Measurements from ENCODE around the gene ARHGDIA.

The ARHGDIA gene

GRCh38 chr17:81823820-81824550 is 47.2 kb downstream of the ARHGDIA start:
- TF ChIP-seq CTCF (conservative IDR thresholded peaks at IDR 0.05; ENCODE audit: low read depth, low read length), result no peak
- no peak for DNase-seq (ENCODE audit: low read depth)
- no peak overlapping the region for H3K4me3 ChIP-seq (ENCODE audit: low read length)

- no peak for TF ChIP-seq CTCF (conservative IDR thresholded peaks at IDR 0.05; ENCODE audit: low read depth, low read length)
- no peak for DNase-seq (ENCODE audit: low read depth)
- H3K4me3 ChIP-seq (ENCODE audit: low read length), result no peak overlapping the region
Observed at GRCh38 chr17:81822996-81823819, 47.9 kb downstream of the ARHGDIA start.

GRCh38 chr17:81822312-81822637 is 48.9 kb downstream of the ARHGDIA start:
- DNase-seq (ENCODE audit: low read depth), result no peak
- H3K4me3 ChIP-seq (ENCODE audit: low read length), result no peak overlapping the region
- TF ChIP-seq CTCF (conservative IDR thresholded peaks at IDR 0.05; ENCODE audit: low read depth, low read length), result no peak

- no peak for DNase-seq (ENCODE audit: low read depth)
- TF ChIP-seq CTCF (conservative IDR thresholded peaks at IDR 0.05; ENCODE audit: low read depth, low read length), result peak; percentile 69
- no peak overlapping the region for H3K4me3 ChIP-seq (ENCODE audit: low read length)
Observed at GRCh38 chr17:81821603-81822311, 49.4 kb downstream of the ARHGDIA start.

GRCh38 chr17:81821147-81821546 is 50.0 kb downstream of the ARHGDIA start:
- DNase-seq (ENCODE audit: low read depth), result no peak
- H3K4me3 ChIP-seq (ENCODE audit: low read length), result no peak overlapping the region
- no peak for TF ChIP-seq CTCF (conservative IDR thresholded peaks at IDR 0.05; ENCODE audit: low read depth, low read length)

- no peak for TF ChIP-seq CTCF (conservative IDR thresholded peaks at IDR 0.05; ENCODE audit: low read depth, low read length)
- no peak for DNase-seq (ENCODE audit: low read depth)
- H3K4me3 ChIP-seq (ENCODE audit: low read length), result no peak overlapping the region
Observed at GRCh38 chr17:81819708-81820107, 51.4 kb downstream of the ARHGDIA start.

Data from retinal pigment epithelial cell (primary cell).